Stimulated activated effector memory CD8-positive, alpha-beta T cell treated with anti-CD3 and anti-CD28 coated beads, Interleukin-12 subunit alpha, Interleukin-12 subunit beta, amount 100 ng/mL, for 72 hours (primary cell): ENCODE measurements around the gene RIPK1.
"Not testable (repeated sequence)": the region's sequence is repeated elsewhere in the genome, so short reads cannot be mapped to it uniquely, and the experiment has no call there.

ENCODE experiments used
- ATAC-seq: fragments of 150-1000 bp; cut with Tn5 transposase; 2 replicates; pipeline ENCODE4 v1.10.0; 2021
- DNase-seq, 2 donors: peaks; one replicate each; pipeline ENCODE4 v3.0.0; 2021 to 2022; ENCODE audit warnings: low spot score in 2 of 2
- H3K27ac Mint-ChIP-seq: one replicate; pipeline ENCODE4 v1.8.0; 2022; ENCODE audit warnings: mild to moderate bottlenecking, mixed read lengths
- H3K36me3 Mint-ChIP-seq: one replicate; pipeline ENCODE4 v1.8.0; 2022; ENCODE audit warnings: mild to moderate bottlenecking, mixed read lengths
- H3K4me1 Mint-ChIP-seq: one replicate; pipeline ENCODE4 v1.8.0; 2022; ENCODE audit warnings: mixed read lengths
- H3K4me3 Mint-ChIP-seq: one replicate; pipeline ENCODE4 v1.8.0; 2022; ENCODE audit warnings: mild to moderate bottlenecking, mixed read lengths
- H3K9me3 Mint-ChIP-seq: one replicate; pipeline ENCODE4 v1.8.0; 2022; ENCODE audit warnings: mixed read lengths

The RIPK1 gene

DNA sequence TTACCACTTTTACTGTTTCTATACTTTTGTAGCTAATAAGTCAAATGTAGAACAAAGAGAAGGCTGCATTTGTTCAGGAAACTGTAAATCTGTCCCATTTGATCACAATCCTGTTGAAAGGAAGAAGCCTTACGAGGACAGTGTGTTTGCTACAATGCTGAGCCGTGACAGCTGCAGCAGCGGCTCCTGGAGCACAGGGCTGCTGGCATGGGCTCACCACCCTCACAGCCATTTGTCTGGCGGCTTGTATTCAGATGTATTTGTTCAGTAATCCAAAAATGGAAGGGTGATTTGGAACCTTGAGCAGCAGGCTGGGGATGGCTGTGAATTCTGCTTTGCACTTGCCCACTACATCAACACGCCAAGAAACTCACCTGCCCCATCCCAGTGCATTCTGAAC, 83.4 kb downstream of the RIPK1 start:
- no peak for DNase-seq
- H3K27ac Mint-ChIP-seq = no peak overlapping the region
- no peak overlapping the region for H3K4me3 Mint-ChIP-seq
- H3K4me1 Mint-ChIP-seq = peaks cover 9% of the 10 kb centered on the region
- no peaks in the 10 kb centered on the region for H3K9me3 Mint-ChIP-seq
- H3K36me3 Mint-ChIP-seq = peaks cover 2% of the 10 kb centered on the region
- no peak for ATAC-seq

GRCh38 chr6:3152689-3153088, 84.4 kb downstream of the RIPK1 start:
- Mint-ChIP-seq H3K27ac (no peak overlapping the region), H3K4me1 (peaks cover 11% of the 10 kb centered on the region), H3K9me3 (no peaks in the 10 kb centered on the region), H3K4me3 (no peak overlapping the region), H3K36me3 (peaks cover 6% of the 10 kb centered on the region)
- ATAC-seq = no peak
- DNase-seq = no peak

- not testable (repeated sequence) for H3K27ac Mint-ChIP-seq, H3K36me3 Mint-ChIP-seq, ATAC-seq, H3K9me3 Mint-ChIP-seq, H3K4me3 Mint-ChIP-seq, DNase-seq
- peaks cover 22% of the 10 kb centered on the region for H3K4me1 Mint-ChIP-seq
These were observed 87.1 kb downstream of the RIPK1 start for GRCh38 chr6:3155416-3155815.

GRCh38 chr6:3156184-3157130, 88.2 kb downstream of the RIPK1 start:
- not testable (repeated sequence) for H3K36me3 Mint-ChIP-seq, H3K9me3 Mint-ChIP-seq
- ATAC-seq (peak; percentile 29), DNase-seq (peak in 1 of 2 donors; percentile 56)
- H3K27ac Mint-ChIP-seq = peak overlapping the region; percentile 67
- peak overlapping the region; percentile 70 for H3K4me3 Mint-ChIP-seq
- H3K4me1 Mint-ChIP-seq = peaks cover 23% of the 10 kb centered on the region

DNA sequence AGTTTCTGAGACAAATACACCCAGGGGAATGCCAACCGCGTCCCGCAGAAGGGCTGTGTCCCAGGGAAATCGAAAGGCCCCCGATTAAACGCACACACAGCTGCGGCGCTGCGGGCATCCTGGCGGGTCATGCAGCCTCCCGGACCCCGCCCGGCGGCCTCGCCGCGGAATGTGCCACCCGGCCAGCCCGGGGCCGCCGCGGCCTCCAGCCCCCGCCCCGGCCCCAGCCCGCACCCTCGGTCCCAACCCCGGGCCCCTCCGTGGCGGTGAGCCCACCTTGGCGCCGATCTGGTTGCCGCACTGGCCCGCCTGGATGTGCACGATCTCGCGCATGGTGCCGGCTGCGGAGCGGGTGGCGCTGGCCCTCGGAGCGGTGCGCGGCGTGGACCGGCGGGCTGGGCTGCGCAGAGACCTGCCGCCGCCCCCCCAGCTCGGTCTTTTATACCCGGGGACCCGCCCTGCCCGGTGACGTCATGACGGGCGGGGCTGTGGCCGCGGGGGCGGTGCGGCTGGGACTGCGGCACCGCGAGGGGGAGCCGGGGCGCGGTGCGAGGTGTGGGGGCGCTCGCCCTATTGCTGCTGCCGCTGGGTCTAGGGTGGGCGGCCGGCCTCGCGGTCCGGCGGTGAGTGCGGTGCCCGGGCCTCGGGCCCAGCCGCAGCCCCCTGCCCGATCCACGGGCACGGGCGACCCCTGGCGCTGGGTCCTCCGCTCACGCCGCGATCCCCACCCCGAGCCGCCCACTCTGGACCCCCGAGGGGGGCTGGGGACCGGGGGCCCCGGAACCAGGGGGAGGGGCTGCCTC, 89.0 kb downstream of the RIPK1 start, which contains the start of gene TUBB2A:
Gene TUBB2A, minus strand, starts transcription at position 414 of the 803 bp plus-strand sequence. Its CDS starts 81 bp downstream, at position 333.
- peak; percentile 89 to 92 for DNase-seq
- H3K27ac Mint-ChIP-seq = peak within 1 kb of the TSS; percentile 67
- peaks cover 30% of the 10 kb centered on the region for H3K4me1 Mint-ChIP-seq
- peaks cover 6% of the 10 kb centered on the region for H3K36me3 Mint-ChIP-seq
- H3K9me3 Mint-ChIP-seq = peaks cover 4% of the 10 kb centered on the region
- peak within 1 kb of the TSS; percentile 70 for H3K4me3 Mint-ChIP-seq
- ATAC-seq = peak; percentile 79

- H3K4me3 Mint-ChIP-seq = peak overlapping the region; percentile 36
- ATAC-seq (peak; percentile 47), DNase-seq (peak in 1 of 2 donors; percentile 57)
- H3K27ac Mint-ChIP-seq = peak overlapping the region; percentile 50
- H3K9me3 Mint-ChIP-seq = peaks cover 4% of the 10 kb centered on the region
- peaks cover 6% of the 10 kb centered on the region for H3K36me3 Mint-ChIP-seq
- H3K4me1 Mint-ChIP-seq = peaks cover 43% of the 10 kb centered on the region
These were observed 91.8 kb downstream of the RIPK1 start for GRCh38 chr6:3159805-3160781.

DNA sequence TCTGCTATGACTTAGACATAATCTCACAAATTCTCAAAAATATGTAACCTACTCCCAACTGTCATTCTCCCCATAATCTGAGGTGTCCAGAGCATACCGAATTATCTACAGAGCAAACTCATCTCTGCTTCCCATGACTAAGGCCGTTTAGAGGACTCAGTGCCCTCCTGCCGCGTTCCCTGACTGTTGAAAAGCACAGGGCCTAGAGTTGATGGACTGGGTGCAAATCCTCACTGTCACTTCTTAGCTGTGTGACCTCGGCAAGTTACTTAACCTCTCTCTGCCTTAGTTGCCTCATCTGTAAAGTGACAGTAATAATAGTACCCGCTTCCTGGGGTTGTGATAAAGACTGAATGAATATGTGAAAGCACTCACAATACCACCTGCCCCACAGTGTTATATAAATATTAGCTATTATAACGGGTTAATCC, 93.8 kb downstream of the RIPK1 start:
- Mint-ChIP-seq H3K27ac (peak overlapping the region; percentile 67), H3K9me3 (peaks cover 4% of the 10 kb centered on the region), H3K36me3 (peaks cover under 1% of the 10 kb centered on the region), H3K4me3 (peak overlapping the region; percentile 68), H3K4me1 (peaks cover 32% of the 10 kb centered on the region)
- ATAC-seq (peak; percentile 66), DNase-seq (no peak)

DNA sequence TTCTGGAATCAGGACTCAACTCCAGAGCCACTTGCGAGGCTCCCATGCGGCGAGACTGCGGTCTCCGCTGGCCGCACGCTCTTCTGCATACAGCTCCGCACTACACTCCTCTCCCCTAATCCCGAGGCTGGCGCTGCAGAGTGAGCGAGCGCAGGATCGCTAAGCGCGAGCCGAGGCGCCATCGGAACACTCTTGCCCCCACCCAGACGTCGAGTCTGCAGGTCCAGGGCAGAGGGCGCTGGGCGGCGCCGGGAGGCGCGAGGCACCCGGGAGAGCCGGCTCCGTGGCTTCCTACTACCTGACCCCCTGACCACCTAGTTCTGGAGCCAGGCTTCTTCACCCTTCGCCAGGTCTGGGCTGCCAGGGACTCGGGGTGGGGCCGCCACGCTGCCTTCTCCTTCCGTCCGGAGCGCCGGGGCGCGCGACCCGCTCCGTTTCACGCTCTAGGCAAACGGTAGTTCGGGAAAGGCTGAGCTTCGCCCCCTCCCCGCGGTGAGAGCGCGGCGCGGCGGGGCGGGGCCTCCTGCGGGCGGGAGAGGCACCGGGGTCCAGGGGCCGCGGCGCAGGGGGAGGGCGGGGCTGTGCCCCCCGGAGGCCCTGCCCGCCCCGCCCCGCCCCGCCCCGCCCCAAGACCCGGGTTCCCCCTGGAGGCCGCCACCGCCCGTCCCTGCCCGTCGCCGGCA, 94.4 kb downstream of the RIPK1 start:
- peaks cover 4% of the 10 kb centered on the region for H3K9me3 Mint-ChIP-seq

DNA sequence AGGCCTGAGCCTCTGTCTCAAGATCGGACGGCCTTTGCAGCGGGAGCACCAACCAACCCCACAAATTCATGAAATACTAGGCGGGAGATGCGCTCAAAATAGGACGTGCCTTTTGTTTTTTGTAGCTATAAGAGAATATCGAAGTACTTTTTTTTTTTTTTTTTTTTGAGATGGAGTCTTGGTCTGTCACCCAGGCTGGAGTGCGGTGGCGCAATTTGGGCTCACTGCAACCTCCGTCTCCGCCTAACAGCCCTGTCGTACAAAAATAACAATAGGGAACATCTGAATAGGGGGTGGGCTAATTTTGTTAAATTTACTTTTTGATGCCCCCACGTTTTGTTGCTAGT, 94.9 kb downstream of the RIPK1 start:
- H3K27ac Mint-ChIP-seq = peak overlapping the region; percentile 67
- no peak for ATAC-seq
- peak overlapping the region; percentile 68 for H3K4me3 Mint-ChIP-seq
- DNase-seq = no peak
- peaks cover 4% of the 10 kb centered on the region for H3K9me3 Mint-ChIP-seq
- H3K4me1 Mint-ChIP-seq = peaks cover 32% of the 10 kb centered on the region
- H3K36me3 Mint-ChIP-seq = no peaks in the 10 kb centered on the region

More for the DNA sequence above, 94.4 kb downstream of the RIPK1 start:
- peak overlapping the region; percentile 67 for H3K27ac Mint-ChIP-seq
- H3K36me3 Mint-ChIP-seq = no peaks in the 10 kb centered on the region
- DNase-seq (peak; percentile 49 to 81), ATAC-seq (peak; percentile 83)
- H3K4me3 Mint-ChIP-seq = peak overlapping the region; percentile 68
- peaks cover 32% of the 10 kb centered on the region for H3K4me1 Mint-ChIP-seq

- no peak for ATAC-seq
- H3K4me3 Mint-ChIP-seq = no peak overlapping the region
- peaks cover 4% of the 10 kb centered on the region for H3K9me3 Mint-ChIP-seq
- no peak for DNase-seq
- H3K36me3 Mint-ChIP-seq = no peaks in the 10 kb centered on the region
- peaks cover 31% of the 10 kb centered on the region for H3K4me1 Mint-ChIP-seq
- no peak overlapping the region for H3K27ac Mint-ChIP-seq
These were observed 96.1 kb downstream of the RIPK1 start for GRCh38 chr6:3164388-3164787.
